Glutamatergic neuron (in vitro differentiated cells): ENCODE results near the gene FMO1. TPM values are rescaled to one million over a fixed set of nuclear protein-coding genes. Genes with fewer than 3 reads are reported as not detected.
"Not testable (repeated sequence)": the region's sequence is repeated elsewhere in the genome, so short reads cannot be mapped to it uniquely, and the experiment has no call there.

Experiments used
- DNase-seq: peaks from one replicate; pipeline ENCODE4 v3.0.0; 2022
- H3K27ac Mint-ChIP-seq: one replicate; pipeline ENCODE4 v1.8.0; 2020; ENCODE audit warnings: mild to moderate bottlenecking, mixed read lengths, inconsistent platforms; ENCODE audit not compliant: unreplicated experiment
- H3K27me3 Mint-ChIP-seq: one replicate; pipeline ENCODE4 v1.8.0; 2020; ENCODE audit warnings: mild to moderate bottlenecking, moderate library complexity, mixed read lengths, inconsistent platforms; ENCODE audit not compliant: unreplicated experiment
- H3K36me3 Mint-ChIP-seq: one replicate; pipeline ENCODE4 v1.8.0; 2020; ENCODE audit warnings: mild to moderate bottlenecking, mixed read lengths, inconsistent platforms; ENCODE audit not compliant: unreplicated experiment
- H3K4me1 Mint-ChIP-seq: one replicate; pipeline ENCODE4 v1.8.0; 2020; ENCODE audit warnings: mild to moderate bottlenecking, low read depth, mixed read lengths, inconsistent platforms; ENCODE audit not compliant: unreplicated experiment
- H3K4me3 Mint-ChIP-seq: one replicate; pipeline ENCODE4 v1.8.0; 2020; ENCODE audit warnings: mild to moderate bottlenecking, mixed read lengths, inconsistent platforms; ENCODE audit not compliant: unreplicated experiment
- H3K9me3 Mint-ChIP-seq: one replicate; pipeline ENCODE4 v1.8.0; 2020; ENCODE audit warnings: mild to moderate bottlenecking, moderate library complexity, mixed read lengths, inconsistent platforms; ENCODE audit not compliant: unreplicated experiment
- CTCF ChIP-seq: fragments of 200-600 bp; sonication (generic); IDR thresholded peaks from one replicate; pipeline ENCODE4 v1.5.0; 2021; ENCODE audit not compliant: partially characterized antibody, unreplicated experiment
- total RNA-seq: library from RNA; stranded (reverse); fragmentation: NEBNext Ultra II Directional; extraction: Animal tissue kit (Norgen Biotek cat#: 25700); gene quantifications from one replicate; pipeline ENCODE4 v1.2.1, GENCODE V29; 2021; ENCODE audit not compliant: unreplicated experiment

FMO1 gene
- total RNA-seq, 1 donor from 2014 or later: not detected

GRCh38 chr1:171233183-171233582, 15.1 kb upstream of the FMO1 start:
- Mint-ChIP-seq H3K4me1 (no peaks in the 10 kb centered on the region), H3K9me3 (no peaks in the 10 kb centered on the region), H3K27me3 (peaks cover 1% of the 10 kb centered on the region), H3K36me3 (peaks cover 5% of the 10 kb centered on the region), H3K27ac (no peak overlapping the region), H3K4me3 (no peak overlapping the region)
- TF ChIP-seq CTCF: no peak
- no peak for DNase-seq

- not testable (repeated sequence) for H3K27ac Mint-ChIP-seq, H3K4me3 Mint-ChIP-seq, H3K4me1 Mint-ChIP-seq, DNase-seq, H3K36me3 Mint-ChIP-seq, H3K9me3 Mint-ChIP-seq, H3K27me3 Mint-ChIP-seq
Measured at GRCh38 chr1:171236231-171236630, 12.1 kb upstream of the FMO1 start.

GRCh38 chr1:171243878-171244277, 4.4 kb upstream of the FMO1 start:
- no peaks in the 10 kb centered on the region for H3K27me3 Mint-ChIP-seq
- TF ChIP-seq CTCF: no peak
- no peaks in the 10 kb centered on the region for H3K36me3 Mint-ChIP-seq
- H3K27ac Mint-ChIP-seq: no peak overlapping the region
- H3K4me1 Mint-ChIP-seq: no peaks in the 10 kb centered on the region
- DNase-seq: no peak
- H3K9me3 Mint-ChIP-seq: no peaks in the 10 kb centered on the region
- no peak overlapping the region for H3K4me3 Mint-ChIP-seq

- no peak overlapping the region for H3K27ac Mint-ChIP-seq
- peaks cover 2% of the 10 kb centered on the region for H3K27me3 Mint-ChIP-seq
- no peaks in the 10 kb centered on the region for H3K4me1 Mint-ChIP-seq
- peak; percentile 80 for TF ChIP-seq CTCF
- H3K36me3 Mint-ChIP-seq: no peaks in the 10 kb centered on the region
- no peak for DNase-seq
- no peaks in the 10 kb centered on the region for H3K9me3 Mint-ChIP-seq
- H3K4me3 Mint-ChIP-seq: no peak overlapping the region
Measured at GRCh38 chr1:171245458-171246064, 2.7 kb upstream of the FMO1 start.

- no peak for DNase-seq
- Mint-ChIP-seq H3K36me3 (no peaks in the 10 kb centered on the region), H3K4me3 (no peak overlapping the region), H3K27me3 (peaks cover 6% of the 10 kb centered on the region), H3K4me1 (peaks cover 2% of the 10 kb centered on the region), H3K27ac (no peak overlapping the region), H3K9me3 (no peaks in the 10 kb centered on the region)
- TF ChIP-seq CTCF: no peak
Measured at GRCh38 chr1:171247501-171247900, 793 bp upstream of the FMO1 start.
